ENCODE measurements around the gene ANKRD28. TPM values are rescaled to one million over a fixed set of nuclear protein-coding genes. Genes with fewer than 3 reads are reported as not detected.
A peak's percentile ranks its signal among the peaks of the same experiment; 100 is the strongest.

Gene ANKRD28
- total RNA-seq, 1 donor from 2014 or later, result 63.7 TPM

DNA sequence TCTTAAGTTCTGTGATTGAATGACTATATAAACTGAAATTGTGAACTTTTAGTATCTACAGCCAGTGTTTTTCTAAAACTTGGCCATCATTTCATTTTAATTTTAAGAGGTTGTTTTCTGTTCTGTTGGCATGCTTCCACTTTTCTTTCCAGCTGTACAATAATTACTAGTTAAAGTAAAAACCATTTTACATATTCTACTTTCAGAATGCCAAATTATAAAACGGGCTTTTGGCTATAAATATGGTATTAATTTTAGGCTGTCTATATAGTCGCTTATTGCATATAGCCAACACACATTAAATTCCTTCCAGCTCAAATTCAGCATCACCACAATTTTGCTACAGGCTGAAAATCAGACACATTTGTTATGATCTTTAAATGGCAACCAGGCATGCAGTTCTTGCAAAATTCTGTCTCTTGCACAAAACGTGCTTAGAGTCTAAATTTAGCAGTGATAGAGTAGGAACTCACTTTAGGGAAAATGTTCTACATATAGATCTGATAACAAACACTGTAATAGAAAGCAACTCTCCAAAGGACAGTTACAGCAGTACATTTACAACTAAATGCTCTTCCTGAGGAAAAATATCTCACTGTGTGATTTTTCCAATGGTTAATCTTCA, 115.1 kb downstream of the ANKRD28 start:
- Mint-ChIP-seq H3K27ac (no peak overlapping the region), H3K27me3 (no peaks in the 10 kb centered on the region), H3K4me1 (ENCODE audit: low read depth) (peaks cover 1% of the 10 kb centered on the region), H3K4me3 (ENCODE audit: low read depth) (no peak overlapping the region), H3K9me3 (ENCODE audit: low read depth) (no peaks in the 10 kb centered on the region), H3K36me3 (ENCODE audit: insufficient read depth) (peaks cover 14% of the 10 kb centered on the region)
- TF ChIP-seq, protein P1, sequence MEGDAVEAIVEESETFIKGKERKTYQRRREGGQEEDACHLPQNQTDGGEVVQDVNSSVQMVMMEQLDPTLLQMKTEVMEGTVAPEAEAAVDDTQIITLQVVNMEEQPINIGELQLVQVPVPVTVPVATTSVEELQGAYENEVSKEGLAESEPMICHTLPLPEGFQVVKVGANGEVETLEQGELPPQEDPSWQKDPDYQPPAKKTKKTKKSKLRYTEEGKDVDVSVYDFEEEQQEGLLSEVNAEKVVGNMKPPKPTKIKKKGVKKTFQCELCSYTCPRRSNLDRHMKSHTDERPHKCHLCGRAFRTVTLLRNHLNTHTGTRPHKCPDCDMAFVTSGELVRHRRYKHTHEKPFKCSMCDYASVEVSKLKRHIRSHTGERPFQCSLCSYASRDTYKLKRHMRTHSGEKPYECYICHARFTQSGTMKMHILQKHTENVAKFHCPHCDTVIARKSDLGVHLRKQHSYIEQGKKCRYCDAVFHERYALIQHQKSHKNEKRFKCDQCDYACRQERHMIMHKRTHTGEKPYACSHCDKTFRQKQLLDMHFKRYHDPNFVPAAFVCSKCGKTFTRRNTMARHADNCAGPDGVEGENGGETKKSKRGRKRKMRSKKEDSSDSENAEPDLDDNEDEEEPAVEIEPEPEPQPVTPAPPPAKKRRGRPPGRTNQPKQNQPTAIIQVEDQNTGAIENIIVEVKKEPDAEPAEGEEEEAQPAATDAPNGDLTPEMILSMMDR (IDR thresholded peaks at IDR 0.05; ENCODE audit: unreplicated experiment), result no peak
- no peak for DNase-seq (ENCODE audit: low spot score, unreplicated experiment)

DNA sequence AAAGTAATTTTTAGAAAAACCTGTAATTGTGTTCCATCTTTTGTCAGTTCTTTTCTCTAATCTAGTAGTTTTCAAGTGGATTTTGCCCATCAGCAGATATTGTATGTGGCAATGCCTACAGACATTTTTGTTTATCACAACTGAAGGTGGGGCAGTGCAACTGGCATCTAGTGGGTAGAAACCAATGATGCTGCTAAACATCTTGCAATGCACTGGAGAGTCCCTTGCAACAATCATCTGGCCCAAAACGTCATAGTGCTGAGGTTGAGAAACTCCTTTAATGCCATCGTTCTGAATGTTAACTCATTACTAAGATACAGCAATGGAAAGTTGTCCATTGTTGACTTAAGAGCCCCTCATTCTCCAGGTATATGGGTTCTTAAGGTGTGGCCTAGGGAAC, 116.1 kb downstream of the ANKRD28 start:
- TF ChIP-seq, protein P1 (IDR thresholded peaks at IDR 0.05; ENCODE audit: unreplicated experiment), result no peak

DNA sequence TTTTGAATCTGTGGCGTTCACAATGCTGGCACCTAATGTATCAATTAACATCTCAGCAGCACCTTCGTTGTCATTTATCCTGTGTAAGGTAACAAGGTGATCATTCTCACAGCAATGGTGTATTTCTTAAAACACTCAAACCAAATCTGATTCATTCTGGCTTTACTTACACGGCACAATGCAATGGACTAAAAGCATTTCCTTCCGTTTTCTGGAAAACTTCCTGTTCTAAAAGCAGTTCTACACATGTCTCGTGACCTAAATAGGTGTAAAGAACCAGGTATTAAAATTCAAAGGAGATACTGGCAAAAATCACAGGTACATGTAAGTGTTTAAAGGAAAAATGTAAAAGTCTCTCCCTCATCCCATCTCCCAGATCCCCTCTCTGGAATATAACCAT, 118.5 kb downstream of the ANKRD28 start:
- no peaks in the 10 kb centered on the region for H3K9me3 Mint-ChIP-seq (ENCODE audit: low read depth)
- H3K36me3 Mint-ChIP-seq (ENCODE audit: insufficient read depth), result peaks cover 14% of the 10 kb centered on the region
- no peaks in the 10 kb centered on the region for H3K27me3 Mint-ChIP-seq
- H3K4me3 Mint-ChIP-seq (ENCODE audit: low read depth), result no peak overlapping the region
- no peaks in the 10 kb centered on the region for H3K4me1 Mint-ChIP-seq (ENCODE audit: low read depth)
- no peak for DNase-seq (ENCODE audit: low spot score, unreplicated experiment)
- peak overlapping the region; percentile 10 for H3K27ac Mint-ChIP-seq
- TF ChIP-seq, protein P1 (IDR thresholded peaks at IDR 0.05; ENCODE audit: unreplicated experiment), result no peak

More for the DNA sequence above, 116.1 kb downstream of the ANKRD28 start:
- Mint-ChIP-seq H3K4me1 (ENCODE audit: low read depth) (peaks cover 1% of the 10 kb centered on the region), H3K4me3 (ENCODE audit: low read depth) (no peak overlapping the region), H3K27me3 (no peaks in the 10 kb centered on the region), H3K9me3 (ENCODE audit: low read depth) (no peaks in the 10 kb centered on the region), H3K36me3 (ENCODE audit: insufficient read depth) (peaks cover 15% of the 10 kb centered on the region), H3K27ac (no peak overlapping the region)
- DNase-seq (ENCODE audit: low spot score, unreplicated experiment), result no peak

DNA sequence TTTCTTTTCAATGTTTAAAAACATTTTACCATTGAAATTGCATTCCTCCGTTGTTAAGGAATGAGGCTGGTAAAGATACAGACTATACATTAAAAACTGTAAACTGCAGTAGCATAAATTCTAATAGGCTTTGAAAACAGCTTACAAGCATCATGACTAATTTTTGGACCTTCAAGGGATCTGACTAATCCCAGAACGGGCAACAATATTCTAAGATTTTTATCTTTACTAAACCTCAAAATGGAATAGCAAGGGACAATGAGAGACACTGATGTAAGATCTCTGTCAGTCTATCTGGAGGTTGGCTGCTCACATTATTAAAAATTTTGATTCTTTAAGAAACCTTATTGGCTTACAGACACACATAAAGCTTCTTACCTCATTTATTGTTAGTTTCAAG, 121.5 kb downstream of the ANKRD28 start:
- Mint-ChIP-seq H3K4me3 (ENCODE audit: low read depth) (no peak overlapping the region), H3K36me3 (ENCODE audit: insufficient read depth) (peaks cover 13% of the 10 kb centered on the region)

DNA sequence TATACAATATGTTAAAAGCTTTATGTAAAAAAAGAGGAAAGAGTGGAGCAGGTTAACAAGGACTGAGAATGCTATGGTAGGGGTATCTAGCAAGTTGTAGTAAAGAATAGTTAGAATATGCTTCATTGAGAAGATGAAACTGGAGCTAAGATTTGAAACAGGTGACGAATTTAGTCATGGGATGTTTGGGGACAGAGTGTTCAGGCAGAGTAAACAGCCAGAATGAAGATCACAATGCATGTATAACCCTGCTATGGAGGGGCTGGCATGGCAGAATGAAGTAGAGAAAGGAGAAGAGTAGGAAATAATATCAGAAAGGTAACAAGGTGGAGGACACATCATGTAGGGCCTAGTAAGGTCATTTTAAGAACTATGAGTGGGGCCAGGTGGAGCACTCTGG, 124.2 kb downstream of the ANKRD28 start:
- no peak overlapping the region for H3K27ac Mint-ChIP-seq
- H3K4me3 Mint-ChIP-seq (ENCODE audit: low read depth), result no peak overlapping the region
- no peak for DNase-seq (ENCODE audit: low spot score, unreplicated experiment)
- TF ChIP-seq, protein P1 (IDR thresholded peaks at IDR 0.05; ENCODE audit: unreplicated experiment), result no peak
- peaks cover 11% of the 10 kb centered on the region for H3K36me3 Mint-ChIP-seq (ENCODE audit: insufficient read depth)
- H3K27me3 Mint-ChIP-seq, result no peaks in the 10 kb centered on the region
- H3K4me1 Mint-ChIP-seq (ENCODE audit: low read depth), result no peaks in the 10 kb centered on the region
- no peaks in the 10 kb centered on the region for H3K9me3 Mint-ChIP-seq (ENCODE audit: low read depth)

More for the DNA sequence above, 121.5 kb downstream of the ANKRD28 start:
- TF ChIP-seq, protein P1 (IDR thresholded peaks at IDR 0.05; ENCODE audit: unreplicated experiment), result no peak
- H3K4me1 Mint-ChIP-seq (ENCODE audit: low read depth), result no peaks in the 10 kb centered on the region
- no peaks in the 10 kb centered on the region for H3K27me3 Mint-ChIP-seq
- no peak for DNase-seq (ENCODE audit: low spot score, unreplicated experiment)
- no peak overlapping the region for H3K27ac Mint-ChIP-seq
- no peaks in the 10 kb centered on the region for H3K9me3 Mint-ChIP-seq (ENCODE audit: low read depth)
